Stimulated activated CD4-positive, alpha-beta T cell treated with anti-CD3 and anti-CD28 coated beads, TNF-alpha, amount 100 ng/mL, for 4 hours (primary cell): ENCODE results near the gene SMIM22.

Experiments
- DNase-seq, 3 experiments: peaks; one replicate each; pipeline ENCODE4 v3.0.0-alpha.2; 2020; ENCODE audit warnings: low read depth in 3 of 3

Gene SMIM22

DNA sequence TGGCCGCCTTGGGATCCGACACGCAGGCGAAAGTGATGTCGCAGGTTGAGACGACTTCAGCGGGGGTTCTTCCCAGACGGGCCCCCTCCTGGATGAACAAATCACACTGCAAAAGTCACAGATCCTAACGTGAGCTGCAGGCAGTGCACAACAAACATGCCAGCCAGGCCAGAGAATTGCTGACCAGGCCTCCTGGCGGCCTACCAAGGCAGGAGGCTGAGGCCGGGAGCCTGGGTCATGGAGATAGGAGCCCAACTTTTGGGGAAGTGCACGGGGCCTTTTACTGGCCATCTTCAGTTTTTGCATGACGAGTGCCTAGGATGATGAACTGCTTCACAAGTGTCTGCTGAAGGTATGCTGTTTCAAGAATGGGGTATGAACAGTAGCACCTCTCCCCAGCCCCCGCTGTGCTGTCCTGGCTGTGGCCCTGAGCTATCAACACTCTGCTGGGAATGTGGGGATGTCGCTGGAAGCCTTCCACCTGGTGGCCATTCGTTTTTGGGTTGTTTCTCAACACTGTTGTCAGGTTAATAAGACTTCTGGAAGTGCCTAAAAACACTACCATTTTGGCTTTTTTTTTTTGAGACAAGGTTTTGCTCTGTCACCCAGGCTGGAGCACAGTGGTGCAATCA, 19.5 kb downstream of the SMIM22 start:
- no peak for DNase-seq

- no peak for DNase-seq
These were observed 25.5 kb downstream of the SMIM22 start for GRCh38 chr16:4820652-4821051.

DNA sequence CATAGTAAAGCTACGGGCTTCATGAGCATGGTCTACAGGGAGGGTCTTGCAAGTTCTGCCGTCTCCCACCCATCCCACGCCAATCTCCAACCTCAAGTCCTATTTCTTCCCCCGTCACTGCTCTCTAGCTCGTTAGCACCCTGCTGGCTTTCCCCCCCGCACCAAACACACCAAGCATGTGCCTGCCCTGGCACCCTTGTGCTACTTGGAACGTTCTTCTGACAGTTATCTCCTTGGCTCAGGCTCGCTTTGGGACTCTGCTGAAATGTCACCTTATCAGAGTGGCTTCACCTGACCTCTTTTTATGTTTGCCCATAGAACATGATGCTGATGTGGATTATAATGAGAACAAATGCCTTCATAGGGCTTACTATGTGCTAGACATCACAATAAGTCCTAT, 30.0 kb downstream of the SMIM22 start:
- DNase-seq = no peak

DNA sequence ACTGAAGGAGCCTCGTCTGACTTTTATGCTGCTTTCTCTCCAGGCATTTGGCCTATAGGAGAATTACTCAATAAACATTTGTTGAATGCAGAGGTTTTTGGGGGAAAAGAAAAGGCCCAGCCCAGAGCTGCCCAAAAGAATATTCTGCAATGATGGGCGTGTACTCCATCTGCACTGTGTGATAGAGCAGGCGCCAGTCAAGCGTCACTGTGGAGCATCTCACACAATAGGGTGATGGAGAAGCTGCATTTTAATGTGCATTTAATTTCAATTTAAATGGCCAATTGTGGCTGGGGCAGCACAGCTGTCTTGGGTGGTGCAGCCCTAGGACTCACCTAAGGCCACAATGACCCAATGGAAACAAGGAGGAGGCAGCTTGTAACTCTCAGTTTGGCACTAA, 31.4 kb downstream of the SMIM22 start:
- no peak for DNase-seq

DNA sequence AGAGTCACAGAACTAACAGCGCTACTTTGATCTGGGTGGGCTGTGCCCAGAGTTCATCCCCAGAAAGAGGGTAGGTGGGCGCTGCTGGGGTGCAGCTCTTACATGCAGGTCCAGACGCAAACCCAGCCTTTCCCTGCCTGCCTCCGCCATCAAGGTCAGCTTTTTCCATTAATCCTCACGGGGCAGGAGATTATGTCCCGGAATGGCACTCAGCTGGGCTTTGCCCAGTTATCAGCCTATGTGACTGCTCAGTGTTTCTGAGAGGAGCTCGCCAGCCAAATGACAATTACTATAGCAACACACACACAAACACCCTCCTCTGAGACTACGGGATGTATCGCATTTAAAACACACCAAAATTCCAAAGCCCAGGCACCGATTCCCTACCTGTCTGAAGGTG, 31.8 kb downstream of the SMIM22 start:
- DNase-seq = no peak

DNA sequence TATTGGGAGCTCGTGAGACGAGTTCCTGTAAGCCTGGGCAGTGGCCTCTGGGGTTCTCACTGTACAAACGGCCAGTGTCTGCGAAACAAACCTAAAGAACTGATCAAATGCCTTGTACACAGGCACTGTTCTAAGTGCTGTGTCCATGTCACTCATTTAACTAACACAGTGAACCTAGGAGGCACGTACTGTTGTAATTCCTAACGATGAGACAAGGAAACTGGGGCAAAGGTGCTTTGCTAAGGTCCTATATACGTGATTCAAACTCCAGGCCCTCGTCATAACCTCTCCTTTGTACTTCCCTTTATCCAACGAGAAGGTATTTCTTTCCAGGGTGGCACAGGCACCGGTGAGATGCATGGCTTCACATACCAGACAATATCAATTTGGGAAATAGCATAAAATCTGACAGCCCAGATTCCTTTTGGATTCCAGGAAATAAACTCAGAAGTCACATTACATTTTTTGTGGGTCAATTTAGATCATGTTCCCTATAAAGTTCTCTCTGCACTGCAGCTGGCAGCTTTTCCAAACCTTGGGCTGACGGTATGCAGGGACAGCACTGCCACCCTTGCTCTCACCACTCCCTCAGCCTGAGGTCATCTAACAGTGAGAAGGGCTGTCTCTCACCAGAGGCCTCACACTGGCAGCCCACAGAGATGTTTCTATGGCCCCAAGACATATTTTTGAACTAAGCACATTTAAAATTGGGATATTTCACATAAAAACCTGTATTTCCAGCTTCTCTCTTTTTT, 33.6 kb downstream of the SMIM22 start:
- DNase-seq = no peak

DNA sequence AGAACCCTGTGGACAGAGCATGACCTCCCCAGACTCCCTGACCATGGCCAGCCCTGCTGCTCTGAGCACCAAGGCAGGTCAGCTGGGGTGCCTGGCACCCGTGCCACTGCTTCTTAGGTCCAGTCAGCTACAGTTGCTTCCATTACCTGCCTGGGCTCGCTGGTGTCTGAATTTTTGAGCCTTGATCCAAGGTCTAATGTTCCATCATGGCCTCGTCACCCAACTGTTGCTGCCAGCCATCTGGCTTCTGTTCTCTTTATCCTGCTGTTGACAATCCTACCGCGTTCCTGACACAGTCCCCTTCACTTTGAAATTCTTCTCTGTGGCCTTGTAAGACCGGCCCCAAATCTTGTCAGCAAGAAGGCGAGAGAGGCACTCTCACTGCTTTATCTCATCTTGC, 35.2 kb downstream of the SMIM22 start:
- no peak for DNase-seq

GRCh38 chr16:4831616-4832015, 36.4 kb downstream of the SMIM22 start:
- DNase-seq = no peak

DNA sequence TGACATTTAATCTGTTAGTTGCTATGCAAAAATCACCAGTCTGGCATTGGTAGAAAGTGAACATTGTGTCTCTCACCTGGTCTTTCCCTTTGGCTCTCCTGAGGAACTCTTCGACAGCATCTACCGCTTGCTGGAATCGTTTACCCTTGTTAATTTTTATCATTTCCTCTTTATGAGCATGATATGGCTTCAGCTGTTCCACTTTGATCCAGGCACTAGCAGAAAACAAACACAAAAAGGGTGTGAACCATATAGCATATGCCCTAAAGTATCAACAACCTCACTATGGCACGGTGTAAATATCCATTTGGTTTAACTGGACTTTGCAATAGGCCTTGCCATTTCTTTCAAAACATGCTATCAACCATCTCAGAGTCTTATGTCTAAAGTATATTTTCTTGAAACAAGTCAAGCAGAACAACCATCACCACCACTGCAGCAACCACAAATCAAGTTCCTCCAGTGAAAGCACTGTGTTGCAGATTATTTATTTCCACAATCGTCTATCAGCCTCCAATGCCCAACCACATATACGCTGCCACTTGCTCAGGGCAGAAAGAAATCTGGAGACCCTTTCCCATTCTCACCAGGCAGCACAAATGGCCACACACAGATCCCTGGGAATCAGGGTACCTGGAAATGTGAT, 37.7 kb downstream of the SMIM22 start:
- DNase-seq = no peak

- no peak for DNase-seq
These were observed 38.4 kb downstream of the SMIM22 start for GRCh38 chr16:4833584-4833983.

DNA sequence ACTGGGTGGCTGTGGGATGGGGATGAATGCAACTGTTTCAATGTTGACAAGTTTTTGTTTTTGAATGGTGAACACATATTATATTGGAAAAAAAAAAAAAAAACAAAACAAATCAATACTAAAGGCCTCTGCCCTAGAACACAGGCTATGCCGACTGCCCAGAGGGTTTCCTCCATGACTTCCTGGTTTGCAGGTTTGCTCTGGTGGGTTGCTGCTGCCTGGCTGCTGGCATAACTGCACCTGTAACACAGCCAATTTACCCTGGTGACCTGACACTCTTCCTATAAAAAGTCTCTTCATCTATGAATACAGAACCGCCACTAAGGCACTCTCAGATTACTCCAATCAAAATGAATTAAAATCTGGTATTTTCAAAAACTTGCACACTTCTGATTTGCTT, 41.6 kb downstream of the SMIM22 start:
- no peak for DNase-seq

GRCh38 chr16:4837733-4838501, 42.7 kb downstream of the SMIM22 start:
- DNase-seq = no peak

GRCh38 chr16:4839942-4840341, 44.8 kb downstream of the SMIM22 start:
- DNase-seq = no peak

GRCh38 chr16:4840984-4841383, 45.8 kb downstream of the SMIM22 start:
- DNase-seq = no peak
